Stimulated activated CD8-positive, alpha-beta memory T cell treated with anti-CD3 and anti-CD28 coated beads, Interleukin-15, amount 100 ng/mL, for 24 hours (primary cell): ENCODE measurements around the gene PFKFB4.
"Not testable (repeated sequence)": the region's sequence is repeated elsewhere in the genome, so short reads cannot be mapped to it uniquely, and the experiment has no call there.

Source experiments
- DNase-seq: peaks from one replicate; pipeline ENCODE4 v3.0.0-alpha.2; 2020; ENCODE audit warnings: low read depth

Gene PFKFB4

DNA sequence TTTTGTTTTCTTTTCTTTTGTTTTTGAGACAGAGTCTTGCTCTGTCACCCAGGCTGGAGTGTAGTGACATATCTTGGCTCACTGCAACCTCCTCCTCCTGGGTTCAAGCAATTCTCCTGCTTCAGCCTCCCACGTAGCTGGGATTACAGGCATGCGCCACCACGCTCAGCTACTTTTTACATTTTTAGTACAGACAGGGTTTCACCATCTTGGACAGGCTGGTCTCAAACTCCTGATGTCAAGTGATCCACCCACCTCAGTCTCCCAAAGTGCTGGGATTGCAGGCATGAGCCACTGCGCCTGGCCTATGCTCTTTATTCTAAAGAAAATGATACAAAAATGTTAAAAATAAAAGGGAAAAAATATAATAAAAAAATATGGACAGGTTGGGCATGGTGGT is 25.9 kb downstream of the PFKFB4 start:
- DNase-seq = not testable (repeated sequence)

DNA sequence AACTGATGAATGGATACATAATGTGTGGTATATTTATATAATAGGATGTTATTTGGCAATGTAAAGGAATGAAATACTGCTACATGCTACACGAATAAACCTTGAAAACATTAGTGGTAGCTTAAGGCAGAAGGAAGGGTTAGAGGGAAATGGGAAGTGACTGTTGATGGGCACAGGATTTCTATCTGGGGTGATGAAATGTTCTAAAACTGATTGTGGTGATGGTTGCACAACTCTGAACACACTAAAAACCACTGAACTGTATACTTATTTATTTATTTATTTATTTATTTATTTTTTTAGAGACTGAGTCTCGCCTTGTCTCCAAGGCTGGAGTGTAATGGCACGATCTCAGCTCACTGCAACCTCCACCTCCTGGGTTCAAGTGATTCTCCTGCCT is 27.8 kb downstream of the PFKFB4 start:
- no peak for DNase-seq

GRCh38 chr3:48528048-48528447 is 28.6 kb downstream of the PFKFB4 start:
- no peak for DNase-seq

DNA sequence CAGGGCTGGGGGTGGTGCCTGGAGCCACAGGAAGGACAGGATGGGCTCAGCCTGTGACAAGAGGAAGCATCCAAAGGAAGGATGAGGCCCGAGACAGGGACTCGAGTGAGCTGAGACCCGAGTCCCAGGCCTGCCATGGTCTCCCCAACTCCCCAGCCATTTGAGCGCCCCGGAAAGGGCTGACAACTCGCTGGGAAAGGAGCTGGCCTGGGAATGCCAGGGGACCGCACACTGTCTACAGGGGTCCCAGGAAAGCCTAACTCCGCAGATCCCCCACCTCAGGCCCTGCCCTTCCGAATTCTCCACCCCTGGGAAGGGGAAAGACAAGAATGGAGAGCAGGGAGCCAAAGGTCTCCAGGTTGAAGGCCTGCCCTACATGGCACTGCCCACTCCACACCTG is 31.6 kb downstream of the PFKFB4 start:
- DNase-seq = no peak

DNA sequence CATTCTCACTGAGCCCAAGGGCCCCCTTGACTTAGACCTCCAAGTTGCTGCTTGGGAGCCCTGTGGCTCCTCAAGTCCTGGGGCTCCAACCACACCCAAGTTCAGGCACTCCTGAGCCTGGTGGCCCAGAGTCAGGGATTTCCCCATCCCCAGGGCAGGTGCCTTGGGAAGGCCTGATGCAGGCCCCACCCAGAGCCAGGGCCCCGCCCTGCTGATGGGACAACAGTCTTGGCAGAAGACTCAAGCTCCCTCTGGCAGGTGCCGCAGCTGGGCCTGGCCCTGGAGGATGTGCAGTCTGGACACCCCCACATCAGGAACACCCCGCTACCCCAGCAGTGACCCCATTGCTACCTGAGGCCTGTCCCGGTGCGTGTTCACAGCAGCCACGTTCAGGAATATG is 35.0 kb downstream of the PFKFB4 start:
- no peak for DNase-seq

DNA sequence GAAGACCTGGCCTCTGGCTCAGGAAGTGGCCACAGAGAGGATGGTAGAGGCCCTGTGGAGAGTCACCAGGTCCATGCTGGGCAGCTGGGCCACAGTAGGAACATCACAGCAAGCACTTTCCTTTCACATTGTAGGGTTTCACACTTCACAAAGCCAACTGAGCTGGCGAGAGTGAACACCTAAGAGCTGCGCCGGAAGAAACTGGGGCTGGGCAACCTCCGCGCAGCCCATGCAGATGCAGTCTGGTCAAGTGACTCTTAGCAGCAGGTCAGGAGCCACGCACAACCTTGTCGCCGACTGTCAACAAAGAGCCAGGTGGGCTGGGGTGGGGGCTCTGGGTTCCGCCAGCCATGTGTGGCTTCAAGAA is 37.3 kb downstream of the PFKFB4 start:
- no peak for DNase-seq

- no peak for DNase-seq
Measured at GRCh38 chr3:48518638-48519276, 37.8 kb downstream of the PFKFB4 start.

DNA sequence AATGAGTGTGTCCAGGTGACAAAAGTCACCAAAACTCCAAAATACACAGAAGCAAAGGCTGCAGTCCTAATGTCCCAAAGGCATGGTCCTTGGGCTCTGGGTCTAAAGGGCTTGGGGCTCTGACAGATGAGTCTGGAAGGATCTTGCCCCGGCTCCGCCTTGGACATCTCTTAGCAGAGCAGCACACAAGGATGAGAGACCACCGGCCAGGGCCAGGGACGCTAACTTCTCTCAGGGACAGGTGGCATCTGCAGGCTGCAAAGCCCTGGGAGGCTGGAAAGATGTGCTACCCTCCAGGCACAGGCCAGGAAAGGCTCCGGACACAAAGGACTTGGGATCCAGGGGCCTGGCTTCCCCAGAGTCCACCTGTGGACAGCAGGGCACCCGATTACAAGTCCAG is 38.5 kb downstream of the PFKFB4 start:
- DNase-seq = no peak

DNA sequence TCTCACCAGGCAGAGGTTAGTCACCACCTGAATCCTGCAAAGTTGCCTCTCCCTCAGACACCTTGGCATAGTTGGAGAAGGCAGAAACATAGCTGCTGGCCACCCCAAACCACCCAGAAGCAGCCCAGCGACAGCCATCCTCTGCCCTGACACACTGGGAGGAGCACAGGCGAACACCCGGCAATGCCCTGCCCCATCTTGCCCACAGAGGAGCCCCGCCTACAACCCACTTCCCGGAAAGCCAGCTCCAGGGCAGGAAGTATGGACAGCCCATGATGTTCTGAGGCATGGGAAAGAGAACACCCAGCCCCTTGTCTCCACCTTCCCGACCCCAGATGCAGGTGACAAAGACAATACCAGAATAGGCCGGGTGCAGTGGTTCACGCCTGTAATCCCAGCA is 40.0 kb downstream of the PFKFB4 start:
- no peak for DNase-seq

GRCh38 chr3:48514431-48515227 is 42.0 kb downstream of the PFKFB4 start:
- DNase-seq = no peak

DNA sequence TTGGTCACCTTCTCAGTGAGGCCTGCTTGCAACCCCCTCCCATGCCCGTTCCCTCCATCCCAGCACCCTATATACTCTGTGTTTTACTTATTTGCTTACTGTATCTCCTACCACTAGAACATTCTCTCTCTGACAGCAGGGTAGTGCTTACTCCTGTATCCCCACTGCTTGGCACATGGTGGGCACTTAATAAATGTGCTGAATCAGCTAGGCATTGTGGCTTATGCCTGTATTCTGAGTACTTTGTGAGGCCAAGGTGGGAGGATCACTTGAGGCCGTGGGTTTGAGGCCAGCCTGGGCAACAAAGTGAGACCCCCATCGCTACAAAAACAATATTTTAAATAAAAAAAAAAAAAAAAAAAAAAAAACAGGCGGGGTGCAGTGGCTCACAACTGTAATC is 45.1 kb downstream of the PFKFB4 start:
- DNase-seq = no peak

DNA sequence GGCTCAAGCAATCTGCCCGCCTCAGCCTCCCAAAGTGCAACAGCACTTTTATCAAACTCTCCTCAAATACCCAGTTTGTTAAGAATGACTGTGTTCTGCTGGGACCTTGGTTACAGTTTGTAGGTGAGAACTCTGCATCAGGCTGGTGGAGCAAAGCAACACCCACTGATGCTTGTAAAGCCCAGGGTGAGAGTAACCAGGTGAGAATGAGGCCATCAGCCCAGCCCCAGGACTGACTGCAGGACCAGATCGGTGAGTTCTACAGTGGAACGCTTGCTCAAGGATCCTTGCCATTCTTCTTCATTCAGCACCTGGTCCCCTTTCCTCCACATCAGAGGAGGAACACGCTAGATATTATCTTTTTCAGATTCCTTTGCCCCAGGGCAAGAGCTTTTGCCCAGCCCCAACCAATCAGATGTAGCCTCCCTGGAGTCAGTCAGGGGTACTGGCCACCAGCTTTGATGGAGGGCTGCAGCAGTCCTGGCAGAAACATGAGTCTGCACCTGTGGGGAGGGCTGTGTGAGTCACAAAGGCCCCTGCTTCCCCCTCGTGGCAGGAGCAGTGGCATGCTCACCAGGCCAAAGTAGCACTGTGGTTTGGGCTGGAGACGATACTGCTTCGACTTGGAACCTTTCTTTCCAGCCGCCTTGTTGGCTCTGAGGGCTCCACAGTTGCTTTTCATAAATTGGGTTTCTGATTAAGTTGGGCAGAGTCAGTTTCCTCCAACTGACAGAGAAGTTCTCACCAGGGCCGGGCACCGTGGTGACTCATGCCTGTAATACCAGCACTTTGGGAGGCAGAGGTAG is 49.1 kb downstream of the PFKFB4 start:
- DNase-seq = no peak

- no peak for DNase-seq
Measured at GRCh38 chr3:48505968-48506504, 50.6 kb downstream of the PFKFB4 start.

DNA sequence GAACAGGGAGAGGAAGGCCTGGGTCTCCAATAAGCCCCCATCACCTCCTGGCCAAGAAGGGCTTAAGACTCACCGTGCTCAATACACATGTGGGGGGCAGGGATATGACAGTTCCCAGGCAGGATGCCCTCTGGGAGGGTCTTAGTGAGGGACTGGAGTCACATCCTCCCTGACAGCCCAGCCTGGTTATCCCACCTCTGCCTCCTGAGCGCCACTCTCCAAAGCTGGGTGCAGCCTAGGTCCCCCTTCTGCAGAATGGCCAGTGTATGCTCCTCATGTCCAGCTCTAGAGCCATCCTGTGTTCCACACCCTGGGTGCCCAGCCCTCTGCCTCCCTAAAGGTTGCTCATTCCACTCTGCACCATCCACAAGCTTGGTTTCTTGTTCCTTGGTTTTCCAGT is 51.5 kb downstream of the PFKFB4 start:
- DNase-seq = no peak

- DNase-seq = no peak
Measured at GRCh38 chr3:48504051-48504946, 52.3 kb downstream of the PFKFB4 start, which contains the start of gene SHISA5. Gene SHISA5, minus strand, starts transcription at chr3:48504174. Its CDS starts 80 bp downstream, at chr3:48504094.

GRCh38 chr3:48503401-48504050 is 53.1 kb downstream of the PFKFB4 start:
- DNase-seq = no peak

DNA sequence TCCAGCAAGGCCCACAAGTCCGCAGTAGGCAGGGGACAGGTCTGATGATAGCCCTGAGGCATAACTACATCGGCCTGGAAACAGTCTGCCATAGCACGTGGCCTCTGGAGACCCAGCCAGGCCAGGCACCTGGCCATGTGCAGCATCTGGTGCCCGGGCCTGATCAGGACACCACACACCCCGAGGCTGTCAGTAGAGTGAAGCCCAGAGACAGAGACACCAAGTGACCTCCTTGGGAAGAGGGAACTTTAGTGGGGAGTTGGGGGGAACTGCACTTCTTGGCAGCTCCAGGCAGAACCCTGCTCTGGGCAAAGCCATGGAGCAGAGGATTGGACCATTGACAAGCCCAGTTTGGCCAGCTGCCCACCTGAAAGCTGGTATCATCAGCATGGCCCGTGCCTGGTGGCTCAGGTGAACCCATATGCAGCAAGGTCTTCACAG is 53.9 kb downstream of the PFKFB4 start:
- no peak for DNase-seq

DNA sequence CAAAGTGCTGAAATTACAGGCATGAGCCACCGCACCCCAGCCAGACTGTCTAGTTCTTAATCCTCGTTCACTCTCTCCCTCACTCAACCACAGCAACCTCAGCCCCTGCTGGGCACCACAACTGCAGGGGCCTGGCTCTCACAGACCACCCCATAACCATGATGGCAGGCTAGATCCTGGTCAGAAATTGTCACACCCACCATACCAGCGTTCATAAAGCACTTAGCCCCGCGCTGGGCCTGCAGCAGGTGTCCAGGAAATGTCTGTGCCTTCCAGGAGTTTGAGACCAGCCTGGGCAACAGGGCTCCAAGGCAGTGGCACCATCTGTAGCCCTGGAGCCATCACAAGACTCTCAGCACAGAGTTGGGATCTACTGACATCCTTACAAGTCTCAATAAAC is 54.5 kb downstream of the PFKFB4 start:
- no peak for DNase-seq

DNA sequence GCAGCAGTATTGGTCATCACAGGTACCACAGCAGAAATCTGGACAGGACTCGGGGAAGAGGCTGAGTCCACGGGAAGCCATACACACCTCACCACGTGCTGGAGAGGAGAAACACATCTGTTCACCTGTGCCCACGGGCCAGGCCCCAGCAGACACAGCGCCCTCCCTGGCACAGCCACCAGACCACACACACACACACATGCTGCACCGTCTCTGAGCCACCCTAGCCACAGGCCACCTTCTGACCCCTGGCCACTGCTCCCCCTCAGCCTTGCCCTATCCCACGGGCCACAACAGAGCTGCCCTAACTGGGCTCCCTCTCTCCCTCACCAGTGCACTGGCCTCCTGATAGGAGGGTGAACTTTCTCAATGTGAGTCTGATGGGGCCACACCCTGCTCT is 55.4 kb downstream of the PFKFB4 start:
- no peak for DNase-seq

GRCh38 chr3:48500656-48501055 is 55.9 kb downstream of the PFKFB4 start:
- no peak for DNase-seq

GRCh38 chr3:48493203-48493501 is 63.5 kb downstream of the PFKFB4 start:
- no peak for DNase-seq
